Neural progenitor cell (in vitro differentiated cells): ENCODE data around the gene PRRT3. TPM values are rescaled to one million over a fixed set of nuclear protein-coding genes. Genes with fewer than 3 reads are reported as not detected.

Source experiments
- DNase-seq: peaks from one replicate; pipeline ENCODE4 v3.0.0-alpha.2; 2016; ENCODE audit warnings: low spot score
- H2AFZ ChIP-seq: fragments of 200-600 bp; sonication (generic); replicated peaks from 2 replicates; pipeline ENCODE4 v1.6.1; 2016; ENCODE audit warnings: antibody characterized with exemption
- H3F3A ChIP-seq: fragments of 200-600 bp; sonication (generic); 2 replicates; pipeline ENCODE4 v1.6.1; 2016; ENCODE audit warnings: antibody characterized with exemption, low read depth
- H3K27ac ChIP-seq: fragments of 200-600 bp; sonication (generic); 2 replicates; pipeline ENCODE4 v1.5.1; 2016; ENCODE audit warnings: mild to moderate bottlenecking
- H3K27me3 ChIP-seq: fragments of 200-600 bp; sonication (generic); 2 replicates; pipeline ENCODE4 v1.6.1; 2016; ENCODE audit warnings: mild to moderate bottlenecking, moderate library complexity
- H3K36me3 ChIP-seq: fragments of 200-600 bp; sonication (generic); 2 replicates; pipeline ENCODE4 v1.5.1; 2016
- H3K4me1 ChIP-seq: fragments of 200-600 bp; sonication (generic); 2 replicates; pipeline ENCODE4 v1.6.1; 2016; ENCODE audit warnings: mixed run types
- H3K4me2 ChIP-seq: fragments of 200-600 bp; sonication (generic); 2 replicates; pipeline ENCODE4 v1.6.1; 2016
- H3K4me3 ChIP-seq: fragments of 200-600 bp; sonication (generic); 2 replicates; pipeline ENCODE4 v1.5.1; 2016
- H3K79me2 ChIP-seq: fragments of 200-600 bp; sonication (generic); 2 replicates; pipeline ENCODE4 v1.6.1; 2016; ENCODE audit warnings: low read depth
- H3K9ac ChIP-seq: fragments of 200-600 bp; sonication (generic); 2 replicates; pipeline ENCODE4 v1.6.1; 2016
- H3K9me3 ChIP-seq: fragments of 200-600 bp; sonication (generic); 2 replicates; pipeline ENCODE4 v1.5.1; 2016; ENCODE audit warnings: low read depth
- H4K20me1 ChIP-seq: fragments of 200-600 bp; sonication (generic); 2 replicates; pipeline ENCODE4 v1.6.1; 2016; ENCODE audit warnings: low read depth
- H3K27ac Mint-ChIP-seq: 3 replicates; pipeline ENCODE4 v1.8.0; 2021; ENCODE audit warnings: mixed read lengths
- H3K27me3 Mint-ChIP-seq: 2 replicates; pipeline ENCODE4 v1.8.0; 2022; ENCODE audit warnings: low read depth, mild to moderate bottlenecking, inconsistent platforms, moderate library complexity, mixed read lengths; ENCODE audit not compliant: insufficient read depth
- H3K36me3 Mint-ChIP-seq: 3 replicates; pipeline ENCODE4 v1.8.0; 2021; ENCODE audit warnings: mixed read lengths
- H3K4me1 Mint-ChIP-seq: 3 replicates; pipeline ENCODE4 v1.8.0; 2021; ENCODE audit warnings: mixed read lengths
- H3K4me3 Mint-ChIP-seq: 3 replicates; pipeline ENCODE4 v1.8.0; 2021; ENCODE audit warnings: mild to moderate bottlenecking, moderate library complexity, mixed read lengths
- H3K9me3 Mint-ChIP-seq: 3 replicates; pipeline ENCODE4 v1.8.0; 2020; ENCODE audit warnings: mixed read lengths
- EZH2 ChIP-seq: fragments of 200-600 bp; sonication (generic); IDR thresholded peaks from 2 replicates; pipeline ENCODE4 v1.6.1; 2017; ENCODE audit warnings: antibody characterized with exemption, mild to moderate bottlenecking, moderate library complexity
- EZH2phosphoT487 ChIP-seq: fragments of 200-600 bp; sonication (generic); IDR thresholded peaks from 2 replicates; pipeline ENCODE4 v1.6.1; 2017; ENCODE audit warnings: antibody characterized with exemption
- total RNA-seq: library from RNA; depleted of rRNA; stranded (reverse); fragments of >200 nt; gene quantifications from 2 replicates; pipeline ENCODE4 v1.2.3, GENCODE V29; 2015; ENCODE audit warnings: low replicate concordance
- TF ChIP-seq, protein P1 (sequence below): fragments of 200-600 bp; sonication (generic); IDR thresholded peaks from 2 replicates; pipeline ENCODE4 v1.5.1; 2017; ENCODE audit warnings: antibody characterized with exemption, mild to moderate bottlenecking

PRRT3 gene
- total RNA-seq, 1 donor from 2014 or later = 2.6 TPM

DNA sequence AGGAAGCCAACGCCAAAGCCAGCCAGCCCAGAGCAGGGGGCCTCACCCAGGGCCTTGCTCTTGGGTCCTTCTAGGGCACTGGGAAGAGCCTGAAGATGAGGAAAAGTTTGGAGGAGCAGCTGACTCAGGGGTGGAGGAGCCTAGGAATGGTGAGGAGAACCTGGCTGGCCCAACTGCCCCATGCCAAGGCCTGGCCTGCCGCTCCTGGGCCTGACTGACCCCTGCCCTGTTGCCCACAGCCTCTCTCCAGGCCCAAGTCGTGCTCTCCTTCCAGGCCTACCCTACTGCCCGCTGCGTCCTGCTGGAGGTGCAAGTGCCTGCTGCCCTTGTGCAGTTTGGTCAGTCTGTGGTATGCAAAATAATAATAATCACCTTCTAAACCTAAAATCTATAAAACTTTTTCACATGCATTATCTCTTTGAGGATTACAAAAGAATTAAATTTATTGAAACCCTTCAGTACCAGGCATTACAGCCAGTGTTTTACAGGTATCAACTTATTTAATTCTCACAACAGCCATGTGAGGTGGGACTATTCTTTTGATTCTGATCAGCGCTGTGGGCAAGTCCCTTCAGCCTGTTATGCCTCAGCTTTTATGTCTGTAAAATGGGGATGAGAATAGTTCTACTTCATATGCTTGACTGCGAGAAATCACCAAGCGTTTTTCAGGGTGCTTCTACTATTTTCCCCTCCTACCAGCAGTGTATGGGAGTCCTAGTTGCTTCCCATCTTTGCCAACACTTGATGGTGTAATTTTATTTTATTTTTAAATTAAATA, 33.8 kb downstream of the PRRT3 start:
- no peaks in the 10 kb centered on the region for H3K27me3 Mint-ChIP-seq
- H3K27ac ChIP-seq = no peak overlapping the region
- no peak overlapping the region for H3K4me3 ChIP-seq
- peaks cover 14% of the 10 kb centered on the region for H3F3A ChIP-seq
- H3K36me3 ChIP-seq = no peaks in the 10 kb centered on the region
- peaks cover 12% of the 10 kb centered on the region for H3K4me1 Mint-ChIP-seq
- H3K36me3 Mint-ChIP-seq = no peaks in the 10 kb centered on the region
- no peak overlapping the region for H3K4me2 ChIP-seq
- H3K27ac Mint-ChIP-seq = no peak overlapping the region
- peak overlapping the region; percentile 50 for H3K4me3 Mint-ChIP-seq
- DNase-seq = no peak
- H2AFZ ChIP-seq = no peak overlapping the region
- H3K9ac ChIP-seq = no peak overlapping the region
- no peaks in the 10 kb centered on the region for H3K9me3 Mint-ChIP-seq
- TF ChIP-seq EZH2 (no peak), EZH2phosphoT487 (no peak)
- TF ChIP-seq, protein P1, sequence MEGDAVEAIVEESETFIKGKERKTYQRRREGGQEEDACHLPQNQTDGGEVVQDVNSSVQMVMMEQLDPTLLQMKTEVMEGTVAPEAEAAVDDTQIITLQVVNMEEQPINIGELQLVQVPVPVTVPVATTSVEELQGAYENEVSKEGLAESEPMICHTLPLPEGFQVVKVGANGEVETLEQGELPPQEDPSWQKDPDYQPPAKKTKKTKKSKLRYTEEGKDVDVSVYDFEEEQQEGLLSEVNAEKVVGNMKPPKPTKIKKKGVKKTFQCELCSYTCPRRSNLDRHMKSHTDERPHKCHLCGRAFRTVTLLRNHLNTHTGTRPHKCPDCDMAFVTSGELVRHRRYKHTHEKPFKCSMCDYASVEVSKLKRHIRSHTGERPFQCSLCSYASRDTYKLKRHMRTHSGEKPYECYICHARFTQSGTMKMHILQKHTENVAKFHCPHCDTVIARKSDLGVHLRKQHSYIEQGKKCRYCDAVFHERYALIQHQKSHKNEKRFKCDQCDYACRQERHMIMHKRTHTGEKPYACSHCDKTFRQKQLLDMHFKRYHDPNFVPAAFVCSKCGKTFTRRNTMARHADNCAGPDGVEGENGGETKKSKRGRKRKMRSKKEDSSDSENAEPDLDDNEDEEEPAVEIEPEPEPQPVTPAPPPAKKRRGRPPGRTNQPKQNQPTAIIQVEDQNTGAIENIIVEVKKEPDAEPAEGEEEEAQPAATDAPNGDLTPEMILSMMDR = no peak
- H3K27me3 ChIP-seq = peaks cover 30% of the 10 kb centered on the region
- H4K20me1 ChIP-seq = no peaks in the 10 kb centered on the region
- H3K79me2 ChIP-seq = no peaks in the 10 kb centered on the region
- peaks cover 19% of the 10 kb centered on the region for H3K4me1 ChIP-seq
- no peaks in the 10 kb centered on the region for H3K9me3 ChIP-seq

DNA sequence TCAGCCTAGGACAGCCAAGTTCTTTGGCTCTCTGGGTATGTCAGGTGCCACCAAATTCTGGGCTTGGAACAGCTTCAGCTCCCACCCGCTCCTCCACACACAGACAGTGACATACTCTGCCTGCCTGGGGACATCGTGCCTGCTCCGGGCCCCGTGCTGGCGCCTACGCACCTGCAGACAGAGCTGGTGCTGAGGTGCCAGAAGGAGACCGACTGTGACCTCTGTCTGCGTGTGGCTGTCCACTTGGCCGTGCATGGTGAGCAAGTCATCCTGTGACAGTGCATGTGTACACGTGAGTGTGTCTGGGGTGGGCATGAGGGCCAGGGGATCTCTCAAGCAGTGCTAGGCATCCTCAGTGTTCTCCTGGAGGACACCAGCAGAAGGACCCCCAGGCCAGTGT, 34.4 kb downstream of the PRRT3 start:
- no peak overlapping the region for H2AFZ ChIP-seq
- no peak overlapping the region for H3K9ac ChIP-seq
- Mint-ChIP-seq H3K4me3 (no peak overlapping the region), H3K9me3 (no peaks in the 10 kb centered on the region), H3K27ac (no peak overlapping the region), H3K4me1 (peaks cover 12% of the 10 kb centered on the region), H3K27me3 (no peaks in the 10 kb centered on the region), H3K36me3 (no peaks in the 10 kb centered on the region)
- no peaks in the 10 kb centered on the region for H4K20me1 ChIP-seq
- no peak for DNase-seq
- H3F3A ChIP-seq = peaks cover 14% of the 10 kb centered on the region
- no peak overlapping the region for H3K4me2 ChIP-seq
- H3K79me2 ChIP-seq = no peaks in the 10 kb centered on the region
- no peak overlapping the region for H3K27ac ChIP-seq
- H3K4me3 ChIP-seq = no peak overlapping the region
- TF ChIP-seq, protein P1 = no peak
- TF ChIP-seq EZH2phosphoT487 (no peak), EZH2 (no peak)
- H3K36me3 ChIP-seq = no peaks in the 10 kb centered on the region
- H3K9me3 ChIP-seq = no peaks in the 10 kb centered on the region
- H3K4me1 ChIP-seq = peaks cover 19% of the 10 kb centered on the region
- H3K27me3 ChIP-seq = peaks cover 30% of the 10 kb centered on the region

GRCh38 chr3:9916734-9917680, 35.2 kb downstream of the PRRT3 start, which contains the start of gene IL17RC:
Gene IL17RC (plus strand): TSS chr3:9917098. CDS start chr3:9917316, 218 bp downstream.
- Histone ChIP-seq H2AFZ (peak within 1 kb of the TSS; percentile 97), H3K4me3 (peak within 1 kb of the TSS; percentile 46), H3K27ac (no peak within 1 kb of the TSS), H3K79me2 (no peaks in the 10 kb centered on the region), H3K9ac (no peak within 1 kb of the TSS), H3K4me2 (peak within 1 kb of the TSS; percentile 97), H3K36me3 (no peaks in the 10 kb centered on the region), H3K9me3 (no peaks in the 10 kb centered on the region), H3K27me3 (peaks cover 30% of the 10 kb centered on the region), H4K20me1 (no peaks in the 10 kb centered on the region), H3K4me1 (peaks cover 19% of the 10 kb centered on the region), H3F3A (peaks cover 14% of the 10 kb centered on the region)
- Mint-ChIP-seq H3K4me1 (peaks cover 12% of the 10 kb centered on the region), H3K4me3 (peak within 1 kb of the TSS; percentile 86), H3K36me3 (no peaks in the 10 kb centered on the region), H3K27me3 (no peaks in the 10 kb centered on the region), H3K27ac (peak within 1 kb of the TSS; percentile 60), H3K9me3 (no peaks in the 10 kb centered on the region)
- TF ChIP-seq, protein P1 = no peak
- TF ChIP-seq EZH2 (no peak), EZH2phosphoT487 (no peak)
- peak; percentile 74 for DNase-seq
